Stimulated activated CD8-positive, alpha-beta memory T cell treated with anti-CD3 and anti-CD28 coated beads, Interleukin-15, amount 100 ng/mL, for 1 hour (primary cell): Measurements from ENCODE around the gene TSPAN1.

ENCODE experiments used
- DNase-seq: peaks from one replicate; pipeline ENCODE4 v3.0.0-alpha.2; 2020; ENCODE audit warnings: low read depth

TSPAN1 gene

GRCh38 chr1:46160212-46160611 is 14.7 kb upstream of the TSPAN1 start:
- DNase-seq = no peak

GRCh38 chr1:46166521-46167462 is 8.1 kb upstream of the TSPAN1 start:
- DNase-seq = peak; percentile 17

GRCh38 chr1:46168477-46168876 is 6.4 kb upstream of the TSPAN1 start:
- DNase-seq = no peak

- DNase-seq = no peak
Observed at GRCh38 chr1:46169811-46170454, 5.0 kb upstream of the TSPAN1 start.

- no peak for DNase-seq
Observed at GRCh38 chr1:46171351-46171750, 3.5 kb upstream of the TSPAN1 start.

GRCh38 chr1:46171871-46172270 is 3.0 kb upstream of the TSPAN1 start:
- DNase-seq = no peak

- no peak for DNase-seq
Observed at GRCh38 chr1:46172321-46172720, 2.6 kb upstream of the TSPAN1 start.

- DNase-seq = no peak
Observed at GRCh38 chr1:46173361-46173856, 1.5 kb upstream of the TSPAN1 start.

GRCh38 chr1:46175243-46175642 is 356 bp downstream of the TSPAN1 start:
- no peak for DNase-seq

GRCh38 chr1:46176211-46176865 is 1.5 kb downstream of the TSPAN1 start, which contains the start of gene P3R3URF:
P3R3URF (minus strand) TSS chr1:46176488; CDS start chr1:46176471, 17 bp downstream.
- no peak for DNase-seq

- peak; percentile 49 for DNase-seq
Observed at GRCh38 chr1:46179138-46180081, 4.5 kb downstream of the TSPAN1 start.

GRCh38 chr1:46180082-46180616 is 5.3 kb downstream of the TSPAN1 start:
- DNase-seq = no peak

GRCh38 chr1:46181343-46182260 is 6.7 kb downstream of the TSPAN1 start:
- no peak for DNase-seq

- DNase-seq = no peak
Observed at GRCh38 chr1:46183079-46183847, 8.4 kb downstream of the TSPAN1 start.

- no peak for DNase-seq
Observed at GRCh38 chr1:46183926-46184557, 9.2 kb downstream of the TSPAN1 start.

GRCh38 chr1:46184920-46185658 is 10.2 kb downstream of the TSPAN1 start:
- DNase-seq = no peak

GRCh38 chr1:46186076-46186475 is 11.2 kb downstream of the TSPAN1 start:
- DNase-seq = no peak
